Measurements from ENCODE around the gene ZGLP1.

DNA sequence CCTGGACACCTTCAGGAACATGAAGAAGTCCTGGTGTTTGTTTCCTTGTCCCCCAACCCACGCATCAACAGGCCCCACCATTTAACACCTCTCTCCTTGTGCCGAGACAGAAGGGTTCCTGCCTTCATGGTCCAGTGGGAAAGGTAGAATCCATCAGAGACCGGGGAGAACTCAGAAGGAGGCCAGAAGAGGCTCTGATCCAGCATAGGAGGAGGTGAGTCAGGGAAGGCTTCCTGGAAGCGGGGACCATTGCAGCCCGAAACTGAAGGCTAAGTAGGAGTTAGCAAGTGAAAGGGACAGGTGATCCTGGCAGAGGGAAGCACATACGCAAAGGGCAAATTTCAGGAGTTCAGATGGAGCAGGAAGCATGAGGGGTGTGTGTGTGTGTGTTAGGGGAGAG lies 29.3 kb upstream of the ZGLP1 start:
- TF ChIP-seq, protein P1, sequence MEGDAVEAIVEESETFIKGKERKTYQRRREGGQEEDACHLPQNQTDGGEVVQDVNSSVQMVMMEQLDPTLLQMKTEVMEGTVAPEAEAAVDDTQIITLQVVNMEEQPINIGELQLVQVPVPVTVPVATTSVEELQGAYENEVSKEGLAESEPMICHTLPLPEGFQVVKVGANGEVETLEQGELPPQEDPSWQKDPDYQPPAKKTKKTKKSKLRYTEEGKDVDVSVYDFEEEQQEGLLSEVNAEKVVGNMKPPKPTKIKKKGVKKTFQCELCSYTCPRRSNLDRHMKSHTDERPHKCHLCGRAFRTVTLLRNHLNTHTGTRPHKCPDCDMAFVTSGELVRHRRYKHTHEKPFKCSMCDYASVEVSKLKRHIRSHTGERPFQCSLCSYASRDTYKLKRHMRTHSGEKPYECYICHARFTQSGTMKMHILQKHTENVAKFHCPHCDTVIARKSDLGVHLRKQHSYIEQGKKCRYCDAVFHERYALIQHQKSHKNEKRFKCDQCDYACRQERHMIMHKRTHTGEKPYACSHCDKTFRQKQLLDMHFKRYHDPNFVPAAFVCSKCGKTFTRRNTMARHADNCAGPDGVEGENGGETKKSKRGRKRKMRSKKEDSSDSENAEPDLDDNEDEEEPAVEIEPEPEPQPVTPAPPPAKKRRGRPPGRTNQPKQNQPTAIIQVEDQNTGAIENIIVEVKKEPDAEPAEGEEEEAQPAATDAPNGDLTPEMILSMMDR (IDR thresholded peaks at IDR 0.05), result no peak
- TF ChIP-seq, protein P2, sequence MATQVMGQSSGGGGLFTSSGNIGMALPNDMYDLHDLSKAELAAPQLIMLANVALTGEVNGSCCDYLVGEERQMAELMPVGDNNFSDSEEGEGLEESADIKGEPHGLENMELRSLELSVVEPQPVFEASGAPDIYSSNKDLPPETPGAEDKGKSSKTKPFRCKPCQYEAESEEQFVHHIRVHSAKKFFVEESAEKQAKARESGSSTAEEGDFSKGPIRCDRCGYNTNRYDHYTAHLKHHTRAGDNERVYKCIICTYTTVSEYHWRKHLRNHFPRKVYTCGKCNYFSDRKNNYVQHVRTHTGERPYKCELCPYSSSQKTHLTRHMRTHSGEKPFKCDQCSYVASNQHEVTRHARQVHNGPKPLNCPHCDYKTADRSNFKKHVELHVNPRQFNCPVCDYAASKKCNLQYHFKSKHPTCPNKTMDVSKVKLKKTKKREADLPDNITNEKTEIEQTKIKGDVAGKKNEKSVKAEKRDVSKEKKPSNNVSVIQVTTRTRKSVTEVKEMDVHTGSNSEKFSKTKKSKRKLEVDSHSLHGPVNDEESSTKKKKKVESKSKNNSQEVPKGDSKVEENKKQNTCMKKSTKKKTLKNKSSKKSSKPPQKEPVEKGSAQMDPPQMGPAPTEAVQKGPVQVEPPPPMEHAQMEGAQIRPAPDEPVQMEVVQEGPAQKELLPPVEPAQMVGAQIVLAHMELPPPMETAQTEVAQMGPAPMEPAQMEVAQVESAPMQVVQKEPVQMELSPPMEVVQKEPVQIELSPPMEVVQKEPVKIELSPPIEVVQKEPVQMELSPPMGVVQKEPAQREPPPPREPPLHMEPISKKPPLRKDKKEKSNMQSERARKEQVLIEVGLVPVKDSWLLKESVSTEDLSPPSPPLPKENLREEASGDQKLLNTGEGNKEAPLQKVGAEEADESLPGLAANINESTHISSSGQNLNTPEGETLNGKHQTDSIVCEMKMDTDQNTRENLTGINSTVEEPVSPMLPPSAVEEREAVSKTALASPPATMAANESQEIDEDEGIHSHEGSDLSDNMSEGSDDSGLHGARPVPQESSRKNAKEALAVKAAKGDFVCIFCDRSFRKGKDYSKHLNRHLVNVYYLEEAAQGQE (IDR thresholded peaks at IDR 0.05; ENCODE audit: insufficient read depth in 1 of 2, low read depth in 2 of 2, low read length in 1 of 2), result no peak
- no peak for TF ChIP-seq POLR2AphosphoS5 (IDR thresholded peaks at IDR 0.05; ENCODE audit: low read depth, low read length)

Measured in Panc1 (cell line).